GM21737 (cell line): Measurements from ENCODE around the gene FKBP5.
"Not testable (repeated sequence)": the region's sequence is repeated elsewhere in the genome, so short reads cannot be mapped to it uniquely, and the experiment has no call there.

Experiments used
- ATAC-seq: cut with Tn5 transposase; IDR thresholded peaks from one replicate; pipeline ENCODE4 v1.9.1; 2021; ENCODE audit warnings: mild to moderate bottlenecking, moderate library complexity; ENCODE audit not compliant: unreplicated experiment

FKBP5 gene

DNA sequence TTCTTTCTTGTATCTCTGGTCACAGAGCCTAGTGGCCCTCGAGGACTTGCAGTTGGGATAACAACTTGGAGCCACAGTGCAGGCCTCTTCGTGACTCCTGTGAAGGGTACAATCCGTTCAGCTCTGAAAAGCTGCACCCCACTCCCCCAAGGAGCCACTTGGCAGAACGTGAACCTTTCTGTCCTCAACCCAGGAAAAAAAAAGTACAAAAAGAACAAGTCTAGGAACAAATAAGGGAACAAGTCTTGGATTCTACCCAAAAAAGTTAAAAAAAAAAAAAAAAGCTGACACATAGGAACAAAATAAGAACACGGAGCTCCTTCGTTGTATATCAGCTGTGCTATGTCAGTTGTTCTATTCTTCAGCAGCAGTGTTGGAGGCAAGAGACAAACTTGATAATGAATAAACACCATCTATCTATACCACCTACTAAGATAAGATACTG is 98.1 kb downstream of the FKBP5 start:
- no peak for ATAC-seq

DNA sequence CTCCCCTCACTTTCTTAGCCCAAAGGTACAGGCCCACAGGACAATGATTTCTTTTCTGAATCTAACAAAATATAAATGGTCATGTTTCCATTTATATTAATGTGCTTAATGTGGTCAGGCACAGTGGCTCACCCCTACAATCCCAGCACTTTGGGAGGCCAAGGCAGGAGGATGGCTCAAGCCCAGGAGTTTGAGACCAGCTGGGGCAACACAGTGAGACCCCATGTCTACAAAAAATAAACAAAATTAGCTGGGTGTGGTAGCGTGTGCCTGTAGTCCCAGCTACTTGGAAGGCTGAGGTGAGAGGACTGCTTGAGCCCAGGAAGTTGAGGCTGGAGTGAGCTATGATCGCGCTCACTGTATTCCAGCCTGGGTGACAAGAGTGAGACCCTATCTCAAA is 98.8 kb downstream of the FKBP5 start:
- no peak for ATAC-seq

DNA sequence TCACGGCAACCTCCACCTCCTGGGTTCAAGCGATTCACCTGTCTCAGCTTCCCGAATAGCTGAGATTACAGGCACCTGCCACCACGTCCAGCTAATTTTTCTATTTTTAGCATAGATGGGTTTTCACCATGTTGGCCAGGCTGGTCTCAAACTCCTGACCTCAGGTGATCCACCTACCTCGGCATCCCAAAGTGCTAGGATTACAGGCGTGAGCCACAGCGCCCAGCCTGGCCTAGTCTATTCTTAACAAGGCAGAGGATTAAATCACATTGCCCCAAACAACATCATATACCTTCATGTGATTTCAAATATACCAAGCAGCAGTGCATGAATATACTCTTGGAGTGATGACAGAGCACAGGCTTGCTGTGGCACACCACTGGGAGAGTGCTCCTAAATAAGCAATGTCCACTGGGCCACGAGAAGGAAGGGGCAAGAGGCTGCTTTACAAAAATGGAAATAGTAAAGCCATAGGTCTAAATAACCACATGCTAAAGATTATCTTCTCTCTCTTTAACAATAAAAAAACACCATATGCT is 99.4 kb downstream of the FKBP5 start:
- ATAC-seq = no peak

DNA sequence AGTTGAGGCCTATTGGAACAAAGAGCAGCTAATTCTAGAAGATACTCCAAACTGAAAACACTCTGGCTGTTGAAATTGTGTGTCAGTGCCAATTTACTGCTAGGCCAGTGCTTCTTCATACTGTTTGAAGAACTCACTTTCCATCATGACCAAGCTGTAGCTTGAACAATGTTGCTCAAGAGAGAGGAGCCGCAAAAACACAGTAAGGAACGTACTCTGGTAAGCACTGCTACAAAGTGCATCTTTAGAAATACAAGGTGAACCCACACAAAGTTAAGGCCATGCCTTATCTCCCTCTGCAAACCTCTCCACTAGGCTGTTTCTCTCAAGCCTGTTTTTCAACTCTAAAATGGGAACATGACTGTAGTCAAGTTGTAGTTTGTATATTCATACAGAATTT is 101.5 kb downstream of the FKBP5 start:
- ATAC-seq = no peak

DNA sequence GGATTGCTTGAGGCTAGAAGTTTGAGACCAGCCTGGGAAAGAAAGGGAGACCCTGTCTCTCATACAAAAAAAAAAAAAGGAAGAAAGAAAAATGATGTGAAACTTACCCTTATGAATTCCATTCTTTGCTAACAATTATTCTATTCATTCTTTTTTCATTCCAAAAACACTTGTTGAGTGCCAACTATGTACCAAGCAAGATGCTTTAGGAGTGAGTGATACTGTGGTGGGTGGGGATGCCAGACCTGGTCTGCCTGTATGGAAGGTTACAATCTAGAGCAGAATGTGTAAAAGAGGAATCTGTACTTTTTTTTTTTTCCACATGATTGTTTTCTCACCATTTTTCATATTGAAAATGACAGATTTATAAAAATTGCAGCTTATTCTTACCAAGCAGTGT is 102.2 kb downstream of the FKBP5 start:
- ATAC-seq = no peak

DNA sequence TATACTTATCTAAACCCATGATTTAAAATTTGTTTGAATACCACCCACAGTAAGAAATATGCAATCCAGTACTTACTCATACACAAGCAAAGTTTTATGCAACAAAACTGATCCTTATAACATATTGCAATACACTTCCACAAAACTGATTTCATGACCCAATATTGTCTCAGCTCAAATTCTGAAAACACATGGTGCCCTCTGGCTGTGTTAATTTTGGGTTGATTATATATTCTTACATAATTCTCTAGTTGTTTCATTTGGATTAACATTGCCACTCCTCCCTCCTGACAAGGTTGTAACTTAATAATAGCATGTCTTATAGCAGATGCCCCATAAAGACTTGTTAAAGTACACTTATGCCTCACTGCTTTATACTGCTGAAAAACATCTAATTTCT is 103.1 kb downstream of the FKBP5 start:
- no peak for ATAC-seq

DNA sequence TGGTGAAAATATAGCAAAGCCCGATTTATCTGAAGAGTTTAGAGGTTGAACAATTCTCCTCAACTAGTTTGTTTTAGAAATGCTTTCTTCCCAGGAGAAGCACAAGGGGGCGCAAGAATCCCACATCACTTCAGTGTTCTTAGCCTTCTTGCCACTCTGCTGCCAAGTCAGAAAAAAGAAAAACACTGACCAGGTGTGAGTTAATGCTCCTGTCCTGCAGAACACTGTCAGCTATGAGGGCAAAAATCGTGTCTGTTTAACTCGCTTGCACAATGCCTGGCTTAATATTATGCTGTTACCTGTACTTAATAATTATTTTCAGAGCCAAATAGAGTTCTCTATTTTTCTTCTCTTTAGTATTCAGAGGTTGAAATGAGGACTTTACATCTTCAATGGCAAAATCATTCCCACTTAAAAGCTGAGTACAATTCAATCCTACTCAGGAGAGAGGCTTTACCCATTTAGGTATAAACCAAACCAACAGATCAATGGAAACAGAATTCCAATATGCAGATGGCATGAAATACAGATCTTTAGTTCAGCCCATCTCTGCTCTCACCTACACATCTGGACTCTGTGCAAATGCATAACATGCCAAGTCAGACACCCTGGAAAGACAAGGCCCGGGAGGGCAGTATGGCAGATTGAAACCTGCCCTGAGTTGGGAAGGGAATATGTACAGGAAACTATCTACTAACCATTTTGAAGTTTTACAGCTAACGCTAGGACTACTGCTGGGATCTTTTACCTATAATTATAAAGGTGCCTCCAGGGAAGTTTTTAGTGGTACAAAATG is 104.6 kb downstream of the FKBP5 start:
- ATAC-seq = no peak

DNA sequence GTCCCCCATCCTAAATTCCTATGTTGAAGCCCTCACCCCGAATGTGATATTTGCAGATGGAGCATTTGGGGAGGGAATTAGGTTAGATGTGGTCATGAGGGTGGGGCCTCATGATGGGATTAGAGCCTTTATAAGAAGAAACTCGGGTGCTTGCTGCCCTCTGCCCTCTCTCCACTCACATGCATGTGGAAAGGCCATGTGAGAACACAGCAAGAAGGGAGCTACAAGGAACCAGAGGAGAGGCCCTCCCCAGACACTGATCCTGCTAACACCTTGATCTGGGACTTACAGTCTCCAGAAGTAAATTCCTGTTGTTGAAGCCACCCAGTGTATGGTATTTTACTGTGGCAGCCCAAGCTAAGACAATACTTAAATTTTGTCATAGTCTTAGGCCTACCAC is 106.4 kb downstream of the FKBP5 start:
- ATAC-seq = no peak

DNA sequence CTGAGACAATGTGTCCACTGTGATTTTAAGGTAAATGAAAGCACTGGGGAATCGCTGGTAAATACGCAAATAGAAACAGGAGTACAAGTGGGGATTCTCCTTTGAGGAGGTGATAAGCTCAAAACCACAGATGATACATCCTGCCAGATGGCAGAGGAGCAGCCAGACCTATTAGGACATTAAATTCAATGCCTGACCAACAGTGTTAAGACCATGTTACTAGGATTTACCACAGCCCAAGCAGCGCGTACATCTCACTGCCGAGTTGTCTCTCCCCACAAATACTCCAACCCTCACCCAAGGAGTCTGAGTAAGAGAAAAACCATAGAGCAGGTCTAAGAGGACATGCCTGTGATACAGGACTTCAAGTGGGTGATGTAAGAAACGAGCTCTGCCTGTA is 107.1 kb downstream of the FKBP5 start:
- no peak for ATAC-seq

DNA sequence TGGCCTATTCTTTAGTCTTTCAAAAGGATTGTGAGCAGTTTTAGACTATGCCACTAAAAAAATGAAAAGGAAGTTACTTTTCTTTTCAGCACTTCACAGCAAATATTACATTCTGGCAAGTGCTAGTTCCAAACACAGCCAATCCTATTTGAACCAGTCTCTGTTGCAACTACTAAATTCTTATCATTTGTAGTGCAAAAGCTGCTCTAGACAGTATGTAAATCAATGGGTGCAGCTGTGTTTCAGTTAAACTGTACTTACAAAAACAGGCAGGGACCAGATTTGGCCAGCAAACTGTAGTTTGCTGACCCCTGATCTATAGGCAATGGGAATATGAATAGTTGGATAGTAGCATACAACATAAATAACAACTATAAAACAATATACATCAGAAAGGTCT is 107.9 kb downstream of the FKBP5 start:
- no peak for ATAC-seq

DNA sequence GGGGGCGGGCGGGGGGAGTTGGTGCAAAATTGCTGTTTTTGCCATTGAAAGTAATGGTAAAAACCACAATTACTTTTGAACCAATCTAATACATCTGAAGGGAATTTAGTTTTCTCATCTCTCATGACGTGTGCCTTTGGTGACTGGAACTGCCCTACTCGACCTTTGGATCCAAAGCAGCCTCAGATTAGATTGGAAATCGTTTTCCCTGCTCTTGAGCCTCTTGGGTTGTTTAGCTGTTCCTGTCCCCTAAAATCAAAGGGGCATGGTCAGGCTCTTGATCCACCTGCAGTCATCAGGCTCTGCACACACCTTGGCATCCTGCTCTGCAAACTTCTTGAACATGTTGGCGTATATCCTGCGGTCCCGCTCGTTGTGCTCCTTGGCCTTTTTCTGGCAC is 112.0 kb downstream of the FKBP5 start:
- no peak for ATAC-seq

DNA sequence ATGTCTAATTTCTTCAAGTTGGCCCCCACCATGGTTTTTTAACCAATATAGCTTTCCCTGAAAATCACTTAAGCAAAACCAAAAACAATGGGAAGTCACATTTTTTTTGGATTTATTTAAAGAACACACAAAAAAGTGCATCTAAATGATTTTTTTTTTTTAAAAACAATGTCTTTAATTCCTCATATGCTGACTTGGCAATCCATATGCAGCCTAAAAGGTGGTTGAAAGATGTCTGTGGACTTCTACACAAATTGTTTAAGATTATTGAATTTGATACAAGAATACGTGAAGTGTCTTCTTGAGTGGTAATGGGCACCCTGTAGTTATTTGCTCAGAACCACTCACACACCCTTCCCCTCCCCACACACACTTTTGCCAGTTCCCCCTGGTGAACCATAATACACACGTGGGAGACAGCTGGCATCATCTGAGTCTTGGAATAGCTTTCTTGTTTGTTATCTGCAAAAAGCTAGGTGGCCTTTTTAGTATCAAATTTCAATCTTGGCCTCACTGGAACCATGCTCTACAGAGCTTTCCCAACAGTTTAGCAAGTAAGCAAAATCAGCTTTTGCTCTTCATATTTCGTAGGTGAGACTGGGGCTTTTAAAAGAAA is 115.1 kb downstream of the FKBP5 start:
- no peak for ATAC-seq

DNA sequence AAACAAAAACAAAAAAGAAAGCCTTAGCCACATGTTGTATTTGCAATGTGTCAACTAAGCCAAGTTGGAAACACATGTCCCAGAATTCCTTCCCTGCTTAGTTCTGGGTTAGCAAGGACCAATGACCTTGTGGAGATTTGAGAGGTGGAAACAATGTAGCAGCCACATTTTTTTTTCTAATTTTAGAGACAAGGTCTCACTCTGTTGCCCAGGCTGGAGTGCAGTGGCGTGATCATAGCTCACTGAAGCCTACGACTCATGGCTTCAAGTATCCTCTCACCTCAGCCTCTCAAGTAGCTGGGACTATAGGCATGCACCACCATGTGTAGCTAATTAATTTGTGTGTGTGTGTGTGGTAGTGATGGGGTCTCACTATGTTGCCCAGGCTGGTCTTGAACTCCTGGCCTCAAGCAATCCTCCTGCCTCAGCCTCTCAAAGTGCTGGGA is 117.8 kb downstream of the FKBP5 start:
- ATAC-seq = not testable (repeated sequence)

DNA sequence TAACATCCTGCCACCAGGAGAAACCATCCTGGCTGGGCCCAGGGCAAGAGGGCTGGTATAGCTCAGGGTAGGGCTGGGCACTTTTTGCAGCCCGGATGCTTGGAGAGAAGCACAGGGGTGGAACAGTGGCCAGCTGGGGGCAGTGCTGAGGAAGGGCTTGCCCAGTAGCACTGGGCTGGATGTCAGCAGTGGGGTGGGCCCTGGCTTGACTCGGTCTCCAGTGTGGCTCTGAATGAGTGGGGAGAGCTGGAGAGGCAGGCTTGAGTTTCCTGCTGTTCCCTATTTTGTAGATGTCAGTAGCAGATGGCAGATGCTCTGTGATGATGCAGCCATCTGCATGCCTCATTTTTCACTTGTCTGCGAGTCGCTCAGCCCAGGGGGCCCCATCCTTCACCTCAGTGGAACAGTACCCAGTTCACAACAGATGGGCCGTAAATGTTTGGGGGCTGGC is 119.7 kb downstream of the FKBP5 start:
- ATAC-seq = no peak

DNA sequence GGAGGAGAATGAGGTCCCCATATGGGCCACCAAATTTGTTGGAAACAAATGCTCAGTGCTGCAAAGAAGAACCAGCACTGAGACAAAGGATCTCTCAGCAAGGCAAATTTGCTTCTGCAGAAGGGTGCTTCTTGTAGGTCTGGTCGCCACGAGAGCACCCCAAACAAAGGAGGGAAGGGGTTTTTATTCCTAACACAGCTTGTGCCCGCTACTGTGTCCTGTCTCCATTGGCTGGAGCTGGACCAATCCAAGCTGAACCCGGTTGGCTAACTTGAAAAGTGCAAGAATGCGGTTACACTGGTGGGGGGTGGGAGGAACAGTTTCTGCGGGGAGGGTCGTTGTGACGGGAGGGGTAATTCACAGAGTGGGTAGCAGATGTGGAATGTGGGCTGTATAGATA is 121.9 kb downstream of the FKBP5 start:
- no peak for ATAC-seq

DNA sequence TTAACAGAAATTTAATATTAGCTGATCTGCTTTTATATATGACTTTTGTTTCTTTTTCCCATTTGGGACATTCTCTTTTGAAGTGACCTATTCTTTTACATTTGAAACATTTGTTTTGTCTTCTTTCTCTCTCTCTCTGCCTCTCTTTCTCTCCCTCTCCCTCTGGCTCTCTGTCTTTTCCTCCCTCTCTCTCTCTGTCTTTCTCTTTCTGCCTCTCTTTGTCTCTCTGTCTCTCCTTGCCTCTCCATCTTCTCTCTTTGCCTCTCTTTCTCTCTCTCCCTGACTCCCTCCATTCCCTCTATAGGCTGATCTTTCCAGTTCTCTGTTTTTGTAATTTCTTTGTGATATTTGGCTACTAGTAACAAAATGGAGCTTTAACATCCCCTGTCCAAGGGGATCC is 124.0 kb downstream of the FKBP5 start:
- ATAC-seq = no peak

DNA sequence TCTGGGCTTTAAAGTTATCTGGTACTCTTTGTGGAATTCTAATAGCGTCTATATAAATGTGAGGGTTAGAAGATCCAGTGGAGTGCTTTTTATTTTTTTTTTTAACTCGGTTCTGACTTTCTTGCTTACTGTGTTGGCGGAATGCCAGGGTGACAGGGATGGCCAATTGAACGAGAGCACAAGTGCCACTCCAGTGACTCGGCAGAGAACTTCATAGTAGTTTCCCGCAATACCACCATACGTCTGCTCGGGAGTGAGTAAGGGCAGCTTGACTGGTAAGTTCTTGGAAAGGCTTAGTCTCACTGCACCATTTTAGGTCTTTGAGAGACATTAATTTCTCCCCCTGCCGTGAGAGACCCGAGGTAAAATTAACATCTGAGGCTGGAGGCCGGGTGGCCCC is 126.7 kb downstream of the FKBP5 start:
- no peak for ATAC-seq

DNA sequence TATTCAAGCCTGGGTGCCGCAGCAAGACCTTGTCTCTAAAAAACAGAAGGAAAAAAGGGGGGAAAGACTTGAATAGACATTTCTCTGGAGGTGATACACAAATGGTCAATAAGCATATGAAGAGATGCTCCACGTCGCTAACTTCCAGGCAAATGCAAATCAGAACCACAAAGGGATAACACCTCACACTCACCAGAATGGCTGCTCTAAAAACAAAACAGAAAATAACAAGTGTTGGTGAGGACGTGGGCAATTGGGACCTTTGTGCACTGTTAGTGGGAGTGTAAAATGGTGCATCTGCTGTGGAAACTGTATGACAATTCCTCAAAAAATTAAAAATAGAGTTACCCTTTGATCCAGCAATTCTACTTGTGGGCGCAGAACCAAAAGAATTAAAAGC is 127.6 kb downstream of the FKBP5 start:
- ATAC-seq = no peak

DNA sequence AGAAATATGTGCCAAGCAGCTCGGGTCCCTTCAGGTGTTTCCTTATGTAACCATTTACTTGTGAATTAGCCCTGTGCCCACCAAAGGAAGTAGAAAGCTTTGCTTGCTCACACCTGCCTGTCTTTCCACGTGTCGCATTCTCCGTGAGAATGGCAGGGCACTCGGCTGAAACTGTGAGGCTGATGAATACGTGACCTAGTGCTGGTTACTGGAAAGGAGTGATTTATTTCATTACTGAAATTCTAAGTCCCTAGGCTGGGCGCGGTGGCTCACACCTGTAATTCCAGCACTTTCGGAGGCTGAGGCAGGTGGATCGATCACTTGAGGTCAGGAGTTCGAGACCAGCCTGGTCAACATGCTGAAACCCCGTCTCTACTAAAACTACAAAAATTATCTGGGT is 130.1 kb downstream of the FKBP5 start:
- no peak for ATAC-seq

DNA sequence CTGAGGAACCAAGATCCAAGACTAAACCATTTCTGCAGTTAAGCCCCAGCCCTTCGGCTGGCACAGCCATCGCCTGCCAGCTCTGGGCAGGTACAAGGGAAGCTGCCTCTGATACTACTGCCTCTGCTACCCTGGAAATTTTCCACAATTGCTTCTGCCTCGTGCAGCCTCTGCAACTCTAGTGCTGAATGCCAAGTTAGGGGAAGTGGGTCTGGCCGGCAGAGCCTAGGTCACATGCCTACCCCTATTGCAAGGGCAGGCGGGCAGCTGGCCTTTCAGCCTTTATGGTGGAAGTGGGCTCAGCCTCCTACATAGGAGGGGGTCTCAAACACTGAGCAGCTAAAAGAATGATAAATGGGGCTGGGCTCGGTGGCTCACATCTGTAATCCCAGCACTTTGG is 131.5 kb downstream of the FKBP5 start:
- no peak for ATAC-seq

DNA sequence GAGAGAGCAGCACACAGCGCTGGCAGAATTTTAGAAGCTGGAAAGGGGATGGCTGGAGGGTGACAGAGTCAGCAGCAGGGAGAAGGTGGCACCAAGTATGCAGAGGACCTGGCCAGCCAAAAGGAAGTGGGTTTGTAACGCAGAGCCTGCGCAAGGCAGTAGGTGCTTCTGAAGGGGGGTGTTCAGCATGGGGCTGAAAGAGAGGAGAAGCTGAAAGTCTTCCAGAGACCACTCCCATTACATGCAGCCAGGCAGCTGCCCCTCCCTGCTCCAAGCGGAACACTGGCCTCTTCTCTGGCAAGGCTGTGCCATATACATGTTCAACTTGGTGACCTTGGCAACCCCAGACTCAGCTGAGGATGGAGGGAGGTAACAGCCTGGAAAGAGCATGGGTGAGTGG is 133.9 kb downstream of the FKBP5 start:
- ATAC-seq = no peak

DNA sequence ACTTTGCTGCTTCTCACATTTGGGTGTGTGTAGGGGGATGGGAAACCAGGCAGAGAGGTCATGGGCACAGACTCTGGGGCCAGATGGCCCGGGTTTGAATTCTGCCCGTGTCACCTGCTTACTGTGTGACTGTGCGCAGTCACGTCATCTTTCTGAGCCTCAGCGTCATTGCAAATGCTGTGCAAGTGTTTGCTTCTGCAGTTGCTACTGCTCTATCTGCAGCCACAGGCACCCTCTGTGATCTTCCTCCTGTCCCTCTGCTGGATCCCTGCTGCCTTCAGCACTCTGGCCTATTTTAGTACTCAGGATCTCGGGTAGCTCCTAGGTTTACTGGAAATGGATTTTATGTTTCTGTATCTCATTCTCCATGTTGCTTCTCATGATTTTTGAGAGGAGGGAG is 135.4 kb downstream of the FKBP5 start:
- no peak for ATAC-seq
